ENCODE results near the gene CMPK2. TPM values are rescaled to one million over a fixed set of nuclear protein-coding genes. Genes with fewer than 3 reads are reported as not detected.
"Not testable (repeated sequence)": the region's sequence is repeated elsewhere in the genome, so short reads cannot be mapped to it uniquely, and the experiment has no call there.

The CMPK2 gene
- total RNA-seq, 5 donors from 2014 or later (not counting 1 experiment from before 2014, with no cell fraction given): 6.5 to 15.2 (median 9.1) TPM

DNA sequence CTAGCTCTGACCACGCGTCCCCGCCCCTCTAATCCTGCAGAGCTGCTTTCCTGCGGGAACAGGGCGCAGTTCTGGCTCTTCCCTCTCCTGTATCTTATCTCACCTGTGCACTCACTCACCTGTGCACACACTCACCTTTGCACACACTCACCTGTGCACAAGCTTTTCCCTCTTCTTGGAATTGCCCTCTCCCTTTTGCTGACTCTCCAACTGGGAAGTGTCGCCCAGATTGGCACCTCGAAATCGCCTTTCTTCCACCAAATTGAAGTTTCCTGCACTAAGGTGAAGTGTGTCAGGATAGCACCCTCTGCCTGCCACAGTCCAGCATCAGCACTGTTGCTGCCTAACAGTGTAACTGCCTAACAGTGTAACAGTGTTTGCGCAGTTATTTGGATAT is 566 bp upstream of the CMPK2 start:
- POLR2A ChIA-PET: interaction anchor here (0.6 to 1.7 kb wide), 3 partner anchors 11 to 175 kb away, joined by 3 to 4 read pairs (median 4); partner anchors contain the start of gene RSAD2 (in 1 of the 2)
- Mint-ChIP-seq H3K27me3 (no peaks in the 10 kb centered on the region), H3K27ac (peak overlapping the region; percentile 93 to 98), H3K4me1 (peaks cover 28 to 46% (median 38%) of the 10 kb centered on the region in 3 donors), H3K4me3 (peak overlapping the region; percentile 94 to 95 (median 94)), H3K36me3 (peaks cover 19% of the 10 kb centered on the region), H3K9me3 (peaks cover under 1 to 7% (median 6%) of the 10 kb centered on the region in 3 donors)
- peak; percentile 35 to 57 (median 52) for ATAC-seq (replicated peaks in 1 of 4)
- H3K36me3 ChIP-seq (ENCODE audit: control insufficient read depth in 2 of 2, extremely low read depth in 1 of 2, insufficient read depth in 1 of 2, low read length in 1 of 2): peaks cover 4 to 5% of the 10 kb centered on the region in 2 donors
- peaks cover 2 to 16% of the 10 kb centered on the region in 2 experiments for H3K4me1 ChIP-seq (ENCODE audit: control insufficient read depth in 1 of 2, extremely low read depth in 1 of 2, insufficient read depth in 2 of 2, low read length in 2 of 2)
- 6% methylated on average over 4 of the region's 9 CpGs for WGBS (ENCODE audit: insufficient coverage)
- H3K9me3 ChIP-seq: no peaks in the 10 kb centered on the region
- H3K4me3 ChIP-seq (ENCODE audit: control insufficient read depth in 1 of 2, extremely low read depth in 1 of 2, low read length in 1 of 2): peak overlapping the region; percentile 81 to 86
- CTCF ChIA-PET: interaction anchor here (0.6 to 2.8 kb wide), 6 partner anchors 9 to 56 kb away, joined by 3 to 25 read pairs (median 7); partner anchors contain the start of gene RSAD2 (in 2 of the 2)
- no peaks in the 10 kb centered on the region for H3K27me3 ChIP-seq (replicated peaks in 1 of 2; ENCODE audit: control insufficient read depth in 2 of 2, extremely low read depth in 1 of 2, insufficient read depth in 2 of 2, low read length in 1 of 2)
- DNase-seq: peak in 26 of 35 experiments; percentile 9 to 63 (median 26)
- H3K27ac ChIP-seq (ENCODE audit: low read length): peak overlapping the region; percentile 50

DNA sequence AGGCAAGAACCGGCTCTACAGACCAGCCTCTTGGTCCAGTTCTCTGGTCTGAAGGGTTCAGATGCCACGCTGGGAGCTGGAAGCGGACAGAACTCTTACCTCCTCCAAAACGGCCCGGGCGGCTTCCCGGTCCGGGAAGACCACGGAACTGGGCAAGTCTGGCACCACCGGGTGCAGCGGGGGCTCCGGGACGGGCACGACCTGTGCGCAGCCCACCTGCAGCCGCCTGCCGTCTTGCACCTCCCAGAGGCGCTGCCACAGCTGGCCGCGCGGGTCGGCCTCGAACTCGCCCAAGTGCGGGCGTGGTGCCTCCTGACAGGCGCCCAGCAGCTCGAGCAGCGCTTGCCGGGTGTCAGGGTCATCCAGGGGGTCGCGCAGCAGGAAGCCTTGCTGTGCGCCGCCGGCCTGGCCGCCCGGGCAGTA is 773 bp downstream of the CMPK2 start:
- ChIA-PET POLR2A (interaction anchor here (0.6 to 1.7 kb wide), 2 partner anchors 15 to 1973 kb away, joined by 3 to 4 read pairs; partner anchors contain the start of gene KIDINS220 (in 1 of the 2)), CTCF (interaction anchor here (0.6 to 2.8 kb wide), 4 partner anchors 13 to 1174 kb away, joined by 3 to 25 read pairs (median 14); partner anchors contain the start of gene RSAD2 (in 2 of the 2))
- Histone ChIP-seq H3K36me3 (ENCODE audit: control insufficient read depth in 2 of 2, extremely low read depth in 1 of 2, insufficient read depth in 1 of 2, low read length in 1 of 2) (peaks cover 5 to 11% of the 10 kb centered on the region in 2 donors), H3K4me3 (ENCODE audit: control insufficient read depth in 1 of 2, extremely low read depth in 1 of 2, low read length in 1 of 2) (peak overlapping the region; percentile 30 to 81), H3K4me1 (ENCODE audit: control insufficient read depth in 1 of 2, extremely low read depth in 1 of 2, insufficient read depth in 2 of 2, low read length in 2 of 2) (peaks cover 2 to 16% of the 10 kb centered on the region in 2 experiments), H3K27ac (ENCODE audit: low read length) (no peak overlapping the region), H3K27me3 (replicated peaks in 1 of 2; ENCODE audit: control insufficient read depth in 2 of 2, extremely low read depth in 1 of 2, insufficient read depth in 2 of 2, low read length in 1 of 2) (no peaks in the 10 kb centered on the region), H3K9me3 (no peaks in the 10 kb centered on the region)
- Mint-ChIP-seq H3K27ac (peak overlapping the region; percentile 40 to 86), H3K4me1 (peaks cover 28 to 45% (median 36%) of the 10 kb centered on the region in 3 donors), H3K27me3 (no peaks in the 10 kb centered on the region), H3K9me3 (peaks cover 9 to 20% (median 13%) of the 10 kb centered on the region in 3 donors), H3K4me3 (peak overlapping the region; percentile 75 to 94 (median 81)), H3K36me3 (peaks cover 33% of the 10 kb centered on the region)
- ATAC-seq (replicated peaks in 1 of 4) (peak; percentile 5 to 21 (median 16)), DNase-seq (peak in 12 of 35 experiments; percentile 3 to 38 (median 18))
- WGBS (ENCODE audit: insufficient coverage): 4% methylated on average over 37 of the region's 37 CpGs

DNA sequence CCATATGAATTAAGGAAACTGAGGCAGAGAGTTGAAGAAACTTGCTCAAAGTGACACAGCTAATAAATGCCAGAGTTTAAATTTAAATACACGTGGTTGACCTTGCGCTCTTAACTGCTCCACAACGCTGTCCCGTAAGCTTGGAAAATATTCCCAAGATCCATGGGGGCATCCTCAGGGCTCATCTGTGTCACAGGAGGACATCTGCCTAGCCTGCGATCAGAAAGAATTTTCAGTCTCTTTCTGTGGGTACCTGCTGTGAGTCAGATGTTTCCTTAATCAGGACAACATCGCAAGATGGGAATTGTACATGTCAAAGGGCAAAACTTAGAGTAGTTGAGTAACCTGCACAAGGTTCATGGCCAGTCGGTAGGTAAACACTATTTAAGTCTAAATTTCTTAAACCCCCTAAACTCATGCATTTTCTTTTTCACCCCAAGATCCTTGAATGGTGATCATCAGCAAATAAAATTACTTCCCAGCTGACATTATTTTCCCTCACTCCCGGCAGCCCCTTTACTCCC is 1.4 kb downstream of the CMPK2 start:
- Mint-ChIP-seq H3K9me3 (peaks cover 12 to 21% (median 13%) of the 10 kb centered on the region in 3 donors), H3K4me1 (peaks cover 28 to 45% (median 36%) of the 10 kb centered on the region in 3 donors), H3K27me3 (no peaks in the 10 kb centered on the region), H3K27ac (peak overlapping the region; percentile 40 to 86), H3K36me3 (peaks cover 39% of the 10 kb centered on the region), H3K4me3 (peak overlapping the region; percentile 75 to 94 (median 81))
- H3K4me1 ChIP-seq (ENCODE audit: control insufficient read depth in 1 of 2, extremely low read depth in 1 of 2, insufficient read depth in 2 of 2, low read length in 2 of 2): peaks cover 2 to 16% of the 10 kb centered on the region in 2 experiments
- POLR2A ChIA-PET: no interaction called here
- WGBS (ENCODE audit: insufficient coverage): 79% methylated on average over 7 of the region's 8 CpGs
- CTCF ChIA-PET: interaction anchor here (0.7 to 2.8 kb wide), 4 partner anchors 13 to 41 kb away, joined by 3 to 25 read pairs (median 13); partner anchors contain the start of gene RSAD2 (in 2 of the 2)
- DNase-seq: no peak
- H3K9me3 ChIP-seq: no peaks in the 10 kb centered on the region
- H3K27me3 ChIP-seq (replicated peaks in 1 of 2; ENCODE audit: control insufficient read depth in 2 of 2, extremely low read depth in 1 of 2, insufficient read depth in 2 of 2, low read length in 1 of 2): no peaks in the 10 kb centered on the region
- no peak overlapping the region for H3K27ac ChIP-seq (ENCODE audit: low read length)
- H3K36me3 ChIP-seq (ENCODE audit: control insufficient read depth in 2 of 2, extremely low read depth in 1 of 2, insufficient read depth in 1 of 2, low read length in 1 of 2): peaks cover 5 to 16% of the 10 kb centered on the region in 2 donors
- H3K4me3 ChIP-seq (ENCODE audit: control insufficient read depth in 1 of 2, extremely low read depth in 1 of 2, low read length in 1 of 2): peak overlapping the region; percentile 30 to 81
- no peak for ATAC-seq (replicated peaks in 1 of 4)

DNA sequence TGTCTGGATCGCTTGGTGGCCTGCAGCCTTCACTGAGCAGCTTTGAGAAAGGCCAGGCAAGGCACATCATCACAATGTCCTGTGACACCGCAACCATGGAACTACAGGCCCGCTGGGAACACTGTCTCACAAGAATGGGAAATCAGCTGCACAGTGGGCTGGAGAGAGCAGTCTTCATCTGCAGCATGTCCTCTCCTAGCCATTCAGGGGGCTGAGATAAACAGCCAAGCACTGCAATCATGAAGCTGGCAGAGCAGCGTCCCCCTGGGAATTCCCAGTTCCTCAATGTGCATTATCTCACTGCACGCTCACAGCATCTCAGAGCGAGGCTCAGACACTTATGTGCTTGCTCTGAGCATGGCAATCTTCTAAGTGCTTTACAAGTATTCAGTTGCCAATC is 1.9 kb downstream of the CMPK2 start:
- H3K36me3 ChIP-seq (ENCODE audit: control insufficient read depth in 2 of 2, extremely low read depth in 1 of 2, insufficient read depth in 1 of 2, low read length in 1 of 2): peaks cover 5 to 18% of the 10 kb centered on the region in 2 donors
- H3K9me3 ChIP-seq: no peaks in the 10 kb centered on the region
- H3K4me3 ChIP-seq (ENCODE audit: control insufficient read depth in 1 of 2, extremely low read depth in 1 of 2, low read length in 1 of 2): no peak overlapping the region
- CTCF ChIA-PET: interaction anchor here in 1 of 2 donors (0.7 kb wide), 1 partner anchor 42 kb away, joined by 4 read pairs; no protein-coding TSS in a partner anchor
- POLR2A ChIA-PET: no interaction called here
- no peak overlapping the region for H3K27ac ChIP-seq (ENCODE audit: low read length)
- Mint-ChIP-seq H3K27me3 (no peaks in the 10 kb centered on the region), H3K27ac (peak overlapping the region in 1 of 2 donors; percentile 28), H3K36me3 (peaks cover 44% of the 10 kb centered on the region), H3K4me1 (peaks cover 28 to 45% (median 36%) of the 10 kb centered on the region in 3 donors), H3K9me3 (peaks cover 12 to 24% (median 16%) of the 10 kb centered on the region in 3 donors), H3K4me3 (peak overlapping the region in 2 of 3 donors; percentile 75 to 81)
- DNase-seq: no peak
- ATAC-seq (replicated peaks in 1 of 4): no peak
- H3K27me3 ChIP-seq (replicated peaks in 1 of 2; ENCODE audit: control insufficient read depth in 2 of 2, extremely low read depth in 1 of 2, insufficient read depth in 2 of 2, low read length in 1 of 2): no peaks in the 10 kb centered on the region
- 97% methylated on average over 4 of the region's 6 CpGs for WGBS (ENCODE audit: insufficient coverage)
- H3K4me1 ChIP-seq (ENCODE audit: control insufficient read depth in 1 of 2, extremely low read depth in 1 of 2, insufficient read depth in 2 of 2, low read length in 2 of 2): peaks cover 2 to 16% of the 10 kb centered on the region in 2 experiments

DNA sequence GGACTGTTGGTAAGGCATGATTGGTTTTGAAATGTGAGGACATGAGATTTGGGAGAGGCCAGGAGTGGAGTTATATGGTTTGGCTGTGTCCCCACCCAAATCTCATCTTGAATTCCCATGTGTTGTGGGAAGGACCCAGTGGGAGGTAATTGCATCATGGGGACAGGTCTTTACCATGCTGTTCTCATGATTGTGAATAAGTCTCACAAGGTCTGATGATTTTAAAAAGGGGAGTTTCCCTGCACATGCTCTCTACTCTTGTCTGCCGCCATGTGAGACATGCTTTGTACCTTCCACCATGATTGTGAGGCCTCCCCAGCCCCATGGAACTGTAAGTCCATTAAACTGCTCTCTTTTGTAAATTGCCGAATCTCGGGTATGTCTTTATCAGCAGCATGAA is 5.4 kb downstream of the CMPK2 start:
- no peaks in the 10 kb centered on the region for H3K9me3 ChIP-seq
- no peak overlapping the region for H3K27ac ChIP-seq (ENCODE audit: low read length)
- H3K4me1 Mint-ChIP-seq: peaks cover 20 to 43% (median 26%) of the 10 kb centered on the region in 3 donors
- ChIA-PET POLR2A (no interaction called here), CTCF (no interaction called here)
- H3K27me3 Mint-ChIP-seq: no peaks in the 10 kb centered on the region
- ATAC-seq (replicated peaks in 1 of 4): no peak
- H3K4me1 ChIP-seq (ENCODE audit: control insufficient read depth in 1 of 2, extremely low read depth in 1 of 2, insufficient read depth in 2 of 2, low read length in 2 of 2): peaks cover 5 to 6% of the 10 kb centered on the region in 2 experiments
- H3K27ac Mint-ChIP-seq: no peak overlapping the region
- peaks cover 12 to 31% (median 24%) of the 10 kb centered on the region in 3 donors for H3K9me3 Mint-ChIP-seq
- no peak overlapping the region for H3K4me3 ChIP-seq (ENCODE audit: control insufficient read depth in 1 of 2, extremely low read depth in 1 of 2, low read length in 1 of 2)
- no peak for DNase-seq
- H3K4me3 Mint-ChIP-seq: no peak overlapping the region
- H3K36me3 Mint-ChIP-seq: peaks cover 73% of the 10 kb centered on the region
- H3K27me3 ChIP-seq (replicated peaks in 1 of 2; ENCODE audit: control insufficient read depth in 2 of 2, extremely low read depth in 1 of 2, insufficient read depth in 2 of 2, low read length in 1 of 2): no peaks in the 10 kb centered on the region
- WGBS (ENCODE audit: insufficient coverage): 100% methylated on average over 3 of the region's 3 CpGs
- H3K36me3 ChIP-seq (ENCODE audit: control insufficient read depth in 2 of 2, extremely low read depth in 1 of 2, insufficient read depth in 1 of 2, low read length in 1 of 2): peaks cover 5 to 21% of the 10 kb centered on the region in 2 donors

DNA sequence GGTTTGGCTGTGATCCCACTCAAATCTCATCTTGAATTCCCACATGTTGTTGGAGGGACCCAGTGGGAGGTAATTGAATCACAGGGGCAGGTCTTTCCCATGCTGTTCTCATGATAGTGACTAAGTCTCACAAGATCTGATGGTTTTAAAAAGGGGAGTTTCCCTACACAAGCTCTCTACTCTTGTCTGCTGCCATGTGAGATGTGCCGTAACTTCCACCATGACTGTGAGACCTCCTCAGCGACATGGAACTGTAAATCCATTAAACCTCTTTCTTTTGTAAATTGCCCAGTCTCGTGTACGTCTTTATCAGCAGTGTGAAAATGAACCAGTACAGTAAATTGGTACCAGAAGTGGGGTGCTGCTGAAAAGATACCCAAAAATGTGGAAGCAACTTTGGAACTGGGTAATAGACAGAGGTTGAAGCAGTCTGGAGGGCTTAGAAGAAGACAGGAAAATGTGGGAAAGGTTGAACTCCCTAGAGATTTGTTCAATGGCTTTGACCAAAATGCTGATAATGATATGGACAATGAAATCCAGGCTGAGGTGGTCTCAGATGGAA is 7.2 kb downstream of the CMPK2 start:
- H3K36me3 ChIP-seq (ENCODE audit: control insufficient read depth in 2 of 2, extremely low read depth in 1 of 2, insufficient read depth in 1 of 2, low read length in 1 of 2): peaks cover 5 to 24% of the 10 kb centered on the region in 2 donors
- H3K27ac ChIP-seq (ENCODE audit: low read length); POLR2A ChIA-PET; H3K27me3 ChIP-seq (replicated peaks in 1 of 2; ENCODE audit: control insufficient read depth in 2 of 2, extremely low read depth in 1 of 2, insufficient read depth in 2 of 2, low read length in 1 of 2); ATAC-seq (replicated peaks in 1 of 4); H3K4me1 ChIP-seq (ENCODE audit: control insufficient read depth in 1 of 2, extremely low read depth in 1 of 2, insufficient read depth in 2 of 2, low read length in 2 of 2); H3K4me3 Mint-ChIP-seq; H3K4me3 ChIP-seq (ENCODE audit: control insufficient read depth in 1 of 2, extremely low read depth in 1 of 2, low read length in 1 of 2); H3K27ac Mint-ChIP-seq; H3K27me3 Mint-ChIP-seq; DNase-seq; H3K9me3 ChIP-seq; CTCF ChIA-PET: not testable (repeated sequence)
- Mint-ChIP-seq H3K9me3 (peaks cover 12 to 31% (median 24%) of the 10 kb centered on the region in 3 donors), H3K4me1 (peaks cover 13 to 34% (median 15%) of the 10 kb centered on the region in 3 donors), H3K36me3 (peaks cover 86% of the 10 kb centered on the region)
- 94% methylated on average over 4 of the region's 4 CpGs for WGBS (ENCODE audit: insufficient coverage)

Measured in T-cell (primary cell).